ENCODE results near the gene DUSP1.

GRCh38 chr5:172807766-172808311 is 36.8 kb upstream of the DUSP1 start:
- TF ChIP-seq EZH2 (IDR thresholded peaks at IDR 0.05; ENCODE audit: low read length, unreplicated experiment) (no peak), CTCF (conservative IDR thresholded peaks at IDR 0.05; ENCODE audit: low read depth, low read length) (no peak)

All from PC-3 (cell line).